ENCODE data around the gene MT1HL1. TPM values are rescaled to one million over a fixed set of nuclear protein-coding genes. Genes with fewer than 3 reads are reported as not detected.

The MT1HL1 gene
- total and polyA plus RNA-seq, 2 of the 8 experiments (the other 6 are each of a cell fraction or from before 2014, with no cell fraction given): not detected

GRCh38 chr1:237042526-237042891, 38.3 kb upstream of the MT1HL1 start:
- TF ChIP-seq CHD1 (IDR thresholded peaks at IDR 0.05; ENCODE audit: low read depth, low read length) (no peak), JUND (IDR thresholded peaks at IDR 0.05; ENCODE audit: low read length) (no peak), CHD2 (IDR thresholded peaks at IDR 0.05; ENCODE audit: low read length) (no peak), YY1 (IDR thresholded peaks at IDR 0.05; ENCODE audit: low read depth, low read length) (no peak), TBP (IDR thresholded peaks at IDR 0.05; ENCODE audit: low read depth, low read length) (no peak), MAX (IDR thresholded peaks at IDR 0.05) (peak; percentile 45), EZH2 (IDR thresholded peaks at IDR 0.05; ENCODE audit: low read depth, low read length, severe bottlenecking) (peak; percentile 28), BACH1 (IDR thresholded peaks at IDR 0.05; ENCODE audit: low read length) (no peak), BCL11A (IDR thresholded peaks at IDR 0.05; ENCODE audit: low read depth in 2 of 2, low read length in 2 of 2) (no peak), RNF2 (IDR thresholded peaks at IDR 0.05; ENCODE audit: borderline replicate concordance, low read depth, low read length, missing control alignments, poor library complexity, severe bottlenecking) (peak; percentile 33)
- Histone ChIP-seq H2BK12ac (ENCODE audit: low read depth, low read length) (no peak overlapping the region), H2BK20ac (ENCODE audit: low read length) (no peak overlapping the region), H3K4me1 (replicated peaks in 1 of 4; ENCODE audit: control insufficient read depth in 3 of 4, insufficient read depth in 4 of 4, low read length in 3 of 4) (peaks cover 5 to 29% (median 11%) of the 10 kb centered on the region in 4 experiments; a peak in 6 of 7 replicates), H3K4me3 (ENCODE audit: extremely low read depth in 1 of 4, insufficient read depth in 2 of 4, low read depth in 3 of 4, low read length in 4 of 4) (peak overlapping the region; percentile 51 to 74 (median 54)), H2AFZ (ENCODE audit: low read length) (no peak overlapping the region), H2BK15ac (ENCODE audit: low read length) (no peak overlapping the region), H3K14ac (ENCODE audit: insufficient read length) (no peak overlapping the region), H3K18ac (ENCODE audit: extremely low read depth, low read length) (no peak overlapping the region), H3K79me2 (ENCODE audit: control insufficient read depth in 1 of 2, insufficient read depth in 2 of 2, low read length in 2 of 2) (peaks cover 0 to 24% of the 10 kb centered on the region in 2 experiments; a peak in 2 of 4 replicates), H2AK5ac (ENCODE audit: low read depth, low read length) (no peak overlapping the region), H4K20me1 (replicated peaks in 1 of 2; ENCODE audit: control insufficient read depth in 1 of 2, insufficient read depth in 2 of 2, low read length in 2 of 2) (peaks cover 0 to 7% of the 10 kb centered on the region in 2 experiments), H4K8ac (ENCODE audit: extremely low read depth, insufficient read depth, low read length) (peak overlapping the region; percentile 30; the same call in 1 of the 2 replicates), H3K36me3 (ENCODE audit: control insufficient read depth in 2 of 4, insufficient read depth in 4 of 4, low read length in 3 of 4) (no peaks in the 10 kb centered on the region), H2BK5ac (ENCODE audit: low read depth, low read length) (no peak overlapping the region), H3K23me2 (ENCODE audit: low read depth, low read length) (peaks cover 18% of the 10 kb centered on the region), H3K23ac (ENCODE audit: insufficient read length) (no peak overlapping the region), H3K27me3 (replicated peaks in 1 of 4; ENCODE audit: control insufficient read depth in 3 of 4, extremely low read depth in 1 of 4, insufficient read depth in 3 of 4, low read length in 3 of 4) (peaks cover 1 to 36% (median 25%) of the 10 kb centered on the region in 4 experiments), H4K5ac (ENCODE audit: insufficient read length, low read depth, low read length) (no peak overlapping the region), H3K9ac (replicated peaks in 1 of 4; ENCODE audit: extremely low read depth in 1 of 4, low read depth in 3 of 4, low read length in 3 of 4) (peak overlapping the region in 2 of 4 experiments; percentile 3 to 68; a peak in 3 of 7 replicates), H3K9me3 (ENCODE audit: insufficient read depth in 2 of 2, low read depth in 1 of 2, low read length in 1 of 2) (no peaks in the 10 kb centered on the region), H2BK120ac (replicated peaks; ENCODE audit: low read depth, low read length) (no peak overlapping the region), H3K4ac (replicated peaks; ENCODE audit: insufficient read length, low read depth, low read length) (no peak overlapping the region), H3K4me2 (ENCODE audit: insufficient read depth in 1 of 2, low read depth in 2 of 2, low read length in 2 of 2) (peak overlapping the region; percentile 100), H4K91ac (replicated peaks; ENCODE audit: insufficient read length, low read length) (no peak overlapping the region), H3K79me1 (ENCODE audit: low read depth, low read length) (peaks cover 4% of the 10 kb centered on the region; the same call in 1 of the 2 replicates), H3K27ac (ENCODE audit: low read depth, low read length) (no peak overlapping the region), H3K56ac (replicated peaks; ENCODE audit: insufficient read length, low read depth, low read length) (no peak overlapping the region)
- WGBS, 2 experiments (ENCODE audit: extremely low coverage in 1 of 2, insufficient coverage in 1 of 2, insufficient read length in 1 of 2, insufficient replicate concordance in 2 of 2, low coverage in 1 of 2, low lambda C conversion rate in 2 of 2, missing lambda C conversion rate in 1 of 2): 2% methylated on average over 17 of the region's 41 CpGs; no CpG with 5 or more reads in 1 of the 2 experiments
- DNase-seq (ENCODE audit: low read depth in 1 of 2, low spot score in 2 of 2): peak in 1 of 2 experiments; percentile 58
- FAIRE-seq: no peak
- ChIA-PET CTCF (ENCODE audit: partially characterized antibody) (interaction anchor here (0.7 to 2.3 kb wide), 12 partner anchors 9 to 350 kb away, joined by 3 to 10 read pairs (median 5); no protein-coding TSS in a partner anchor), POLR2A (ENCODE audit: partially characterized antibody) (interaction anchor here (0.6 to 1.9 kb wide), 10 partner anchors 9 to 492 kb away, joined by 3 to 14 read pairs (median 3); no protein-coding TSS in a partner anchor)
